DND-41 (cell line): ENCODE measurements around the gene ZCCHC24.

Source experiments
- ATAC-seq: fragments of 200-7000 bp; cut with Tn5 transposase; 3 replicates; pipeline ENCODE4 v1.9.1; 2021; ENCODE audit warnings: low read depth; ENCODE audit not compliant: insufficient read depth
- DNase-seq: peaks from one replicate; pipeline ENCODE4 v3.0.0-alpha.2; 2020
- H2AFZ ChIP-seq: 2 replicates; pipeline ENCODE4 v1.6.0; 2012; ENCODE audit warnings: low read depth, low read length
- H3K27ac ChIP-seq: 2 replicates; pipeline ENCODE4 v1.5.1; 2012; ENCODE audit warnings: low read length, inconsistent platforms
- H3K27me3 ChIP-seq: fragments of 200-600 bp; sonication (generic); 2 replicates; pipeline ENCODE4 v1.6.0; 2012; ENCODE audit warnings: low read length, mild to moderate bottlenecking, inconsistent platforms; ENCODE audit not compliant: insufficient read depth, poor library complexity
- H3K36me3 ChIP-seq: 2 replicates; pipeline ENCODE4 v1.5.1; 2012; ENCODE audit warnings: low read length, inconsistent platforms; ENCODE audit not compliant: insufficient read depth
- H3K4me1 ChIP-seq: 2 replicates; pipeline ENCODE4 v1.5.1; 2012; ENCODE audit warnings: mild to moderate bottlenecking, low read length; ENCODE audit not compliant: insufficient read depth
- H3K4me2 ChIP-seq: 2 replicates; pipeline ENCODE4 v1.6.0; 2012; ENCODE audit warnings: mild to moderate bottlenecking, moderate library complexity, low read length, inconsistent platforms; ENCODE audit not compliant: insufficient read depth
- H3K4me3 ChIP-seq, 2 experiments: fragments of 200-600 bp in 1 of 2; shearing (Covaris generic) in 1 of 2; 2 replicates each; pipeline ENCODE4 v1.5.1; 2012 to 2016; ENCODE audit warnings: inconsistent platforms in 2 of 2, low read length in 2 of 2, mild to moderate bottlenecking in 2 of 2, low read depth in 1 of 2, moderate library complexity in 1 of 2
- H3K79me2 ChIP-seq: 2 replicates; pipeline ENCODE4 v1.6.0; 2012; ENCODE audit warnings: low read length, inconsistent platforms; ENCODE audit not compliant: insufficient read depth
- H3K9ac ChIP-seq: 2 replicates; pipeline ENCODE4 v1.6.0; 2012; ENCODE audit warnings: low read depth, mild to moderate bottlenecking, inconsistent platforms, low read length, moderate library complexity
- H3K9me3 ChIP-seq: 2 replicates; pipeline ENCODE4 v1.5.1; 2012; ENCODE audit warnings: low read length, moderate library complexity, mild to moderate bottlenecking, inconsistent platforms; ENCODE audit not compliant: insufficient read depth, severe bottlenecking
- H4K20me1 ChIP-seq: 2 replicates; pipeline ENCODE4 v1.6.0; 2012; ENCODE audit warnings: low read length; ENCODE audit not compliant: insufficient read depth
- EZH2 ChIP-seq: IDR thresholded peaks from 3 replicates; pipeline ENCODE4 v1.6.1; 2012; ENCODE audit warnings: borderline replicate concordance, low read depth, mild to moderate bottlenecking, moderate library complexity, low read length, inconsistent platforms; ENCODE audit not compliant: severe bottlenecking
- TF ChIP-seq, protein P1 (sequence below): IDR thresholded peaks from 2 replicates; pipeline ENCODE4 v1.5.1; 2012; ENCODE audit warnings: borderline replicate concordance, low read length, moderate library complexity, mild to moderate bottlenecking; ENCODE audit not compliant: poor library complexity, severe bottlenecking; ENCODE audit errors: extremely low read depth

The ZCCHC24 gene

GRCh38 chr10:79387974-79388850, 57.2 kb downstream of the ZCCHC24 start:
- H3K27me3 ChIP-seq, result peaks cover 2% of the 10 kb centered on the region
- no peaks in the 10 kb centered on the region for H3K79me2 ChIP-seq
- H3K27ac ChIP-seq, result no peak overlapping the region
- H3K4me2 ChIP-seq, result no peak overlapping the region
- H3K9me3 ChIP-seq, result no peaks in the 10 kb centered on the region
- H3K36me3 ChIP-seq, result no peaks in the 10 kb centered on the region
- ATAC-seq (no peak), DNase-seq (no peak)
- peaks cover 6% of the 10 kb centered on the region; the same call in 1 of the 2 replicates for H3K4me1 ChIP-seq
- H2AFZ ChIP-seq, result no peak overlapping the region
- no peak overlapping the region for H3K9ac ChIP-seq
- H3K4me3 ChIP-seq, result no peak overlapping the region
- TF ChIP-seq, protein P1, sequence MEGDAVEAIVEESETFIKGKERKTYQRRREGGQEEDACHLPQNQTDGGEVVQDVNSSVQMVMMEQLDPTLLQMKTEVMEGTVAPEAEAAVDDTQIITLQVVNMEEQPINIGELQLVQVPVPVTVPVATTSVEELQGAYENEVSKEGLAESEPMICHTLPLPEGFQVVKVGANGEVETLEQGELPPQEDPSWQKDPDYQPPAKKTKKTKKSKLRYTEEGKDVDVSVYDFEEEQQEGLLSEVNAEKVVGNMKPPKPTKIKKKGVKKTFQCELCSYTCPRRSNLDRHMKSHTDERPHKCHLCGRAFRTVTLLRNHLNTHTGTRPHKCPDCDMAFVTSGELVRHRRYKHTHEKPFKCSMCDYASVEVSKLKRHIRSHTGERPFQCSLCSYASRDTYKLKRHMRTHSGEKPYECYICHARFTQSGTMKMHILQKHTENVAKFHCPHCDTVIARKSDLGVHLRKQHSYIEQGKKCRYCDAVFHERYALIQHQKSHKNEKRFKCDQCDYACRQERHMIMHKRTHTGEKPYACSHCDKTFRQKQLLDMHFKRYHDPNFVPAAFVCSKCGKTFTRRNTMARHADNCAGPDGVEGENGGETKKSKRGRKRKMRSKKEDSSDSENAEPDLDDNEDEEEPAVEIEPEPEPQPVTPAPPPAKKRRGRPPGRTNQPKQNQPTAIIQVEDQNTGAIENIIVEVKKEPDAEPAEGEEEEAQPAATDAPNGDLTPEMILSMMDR, result no peak
- no peak for TF ChIP-seq EZH2
- H4K20me1 ChIP-seq, result peaks cover 6% of the 10 kb centered on the region; the same call in 1 of the 2 replicates

GRCh38 chr10:79387466-79387973, 57.9 kb downstream of the ZCCHC24 start:
- no peak overlapping the region for H3K4me2 ChIP-seq
- no peak overlapping the region for H3K9ac ChIP-seq
- H2AFZ ChIP-seq, result no peak overlapping the region
- ATAC-seq (no peak), DNase-seq (no peak)
- H4K20me1 ChIP-seq, result peaks cover 6% of the 10 kb centered on the region; the same call in 1 of the 2 replicates
- no peaks in the 10 kb centered on the region for H3K9me3 ChIP-seq
- no peaks in the 10 kb centered on the region for H3K79me2 ChIP-seq
- peaks cover 6% of the 10 kb centered on the region; the same call in 1 of the 2 replicates for H3K4me1 ChIP-seq
- no peak overlapping the region for H3K4me3 ChIP-seq
- H3K36me3 ChIP-seq, result no peaks in the 10 kb centered on the region
- TF ChIP-seq EZH2, result no peak
- TF ChIP-seq, protein P1, result no peak
- H3K27me3 ChIP-seq, result peaks cover 2% of the 10 kb centered on the region
- no peak overlapping the region for H3K27ac ChIP-seq

- ATAC-seq, result no peak
- DNase-seq, result no peak
- H3K4me3 ChIP-seq, result no peak overlapping the region
- no peak for TF ChIP-seq EZH2
- TF ChIP-seq, protein P1, result no peak
- H3K79me2 ChIP-seq, result no peaks in the 10 kb centered on the region
- H3K4me2 ChIP-seq, result no peak overlapping the region
- H3K4me1 ChIP-seq, result peaks cover 6% of the 10 kb centered on the region; the same call in 1 of the 2 replicates
- H2AFZ ChIP-seq, result no peak overlapping the region
- H3K27me3 ChIP-seq, result peaks cover 2% of the 10 kb centered on the region
- H3K9ac ChIP-seq, result no peak overlapping the region
- no peak overlapping the region for H3K27ac ChIP-seq
- no peaks in the 10 kb centered on the region for H3K36me3 ChIP-seq
- peaks cover 9% of the 10 kb centered on the region for H4K20me1 ChIP-seq
- no peaks in the 10 kb centered on the region for H3K9me3 ChIP-seq
These were observed 58.6 kb downstream of the ZCCHC24 start for GRCh38 chr10:79386637-79387465.
